GM12801 (cell line): ENCODE data around the gene R3HDM2.

Experiments used
- CTCF ChIP-seq: IDR thresholded peaks from one replicate; pipeline ENCODE4 v1.5.1; 2011; ENCODE audit warnings: control low read depth; ENCODE audit not compliant: insufficient read length; ENCODE audit errors: extremely low read depth

The R3HDM2 gene

GRCh38 chr12:57465030-57465746 lies 34.3 kb upstream of the R3HDM2 start:
- no peak for TF ChIP-seq CTCF

GRCh38 chr12:57464569-57464968 lies 33.7 kb upstream of the R3HDM2 start:
- TF ChIP-seq CTCF, result no peak

GRCh38 chr12:57462912-57463253 lies 32.0 kb upstream of the R3HDM2 start:
- TF ChIP-seq CTCF, result no peak

- peak; percentile 59 for TF ChIP-seq CTCF
Measured at GRCh38 chr12:57462251-57462911, 31.5 kb upstream of the R3HDM2 start.

- TF ChIP-seq CTCF, result no peak
Measured at GRCh38 chr12:57461917-57462250, 31.0 kb upstream of the R3HDM2 start.

GRCh38 chr12:57461276-57461916 lies 30.6 kb upstream of the R3HDM2 start:
- TF ChIP-seq CTCF, result no peak

GRCh38 chr12:57460841-57461275 lies 30.0 kb upstream of the R3HDM2 start:
- TF ChIP-seq CTCF, result no peak
